Neural progenitor cell (in vitro differentiated cells): Measurements from ENCODE around the gene FADS1. TPM values are rescaled to one million over a fixed set of nuclear protein-coding genes. Genes with fewer than 3 reads are reported as not detected.

Experiments used
- DNase-seq: peaks from one replicate; pipeline ENCODE4 v3.0.0-alpha.2; 2016; ENCODE audit warnings: low spot score
- H2AFZ ChIP-seq: fragments of 200-600 bp; sonication (generic); replicated peaks from 2 replicates; pipeline ENCODE4 v1.6.1; 2016; ENCODE audit warnings: antibody characterized with exemption
- H3F3A ChIP-seq: fragments of 200-600 bp; sonication (generic); 2 replicates; pipeline ENCODE4 v1.6.1; 2016; ENCODE audit warnings: antibody characterized with exemption, low read depth
- H3K27ac ChIP-seq: fragments of 200-600 bp; sonication (generic); 2 replicates; pipeline ENCODE4 v1.5.1; 2016; ENCODE audit warnings: mild to moderate bottlenecking
- H3K27me3 ChIP-seq: fragments of 200-600 bp; sonication (generic); 2 replicates; pipeline ENCODE4 v1.6.1; 2016; ENCODE audit warnings: mild to moderate bottlenecking, moderate library complexity
- H3K36me3 ChIP-seq: fragments of 200-600 bp; sonication (generic); 2 replicates; pipeline ENCODE4 v1.5.1; 2016
- H3K4me1 ChIP-seq: fragments of 200-600 bp; sonication (generic); 2 replicates; pipeline ENCODE4 v1.6.1; 2016; ENCODE audit warnings: mixed run types
- H3K4me2 ChIP-seq: fragments of 200-600 bp; sonication (generic); 2 replicates; pipeline ENCODE4 v1.6.1; 2016
- H3K4me3 ChIP-seq: fragments of 200-600 bp; sonication (generic); 2 replicates; pipeline ENCODE4 v1.5.1; 2016
- H3K79me2 ChIP-seq: fragments of 200-600 bp; sonication (generic); 2 replicates; pipeline ENCODE4 v1.6.1; 2016; ENCODE audit warnings: low read depth
- H3K9ac ChIP-seq: fragments of 200-600 bp; sonication (generic); 2 replicates; pipeline ENCODE4 v1.6.1; 2016
- H3K9me3 ChIP-seq: fragments of 200-600 bp; sonication (generic); 2 replicates; pipeline ENCODE4 v1.5.1; 2016; ENCODE audit warnings: low read depth
- H4K20me1 ChIP-seq: fragments of 200-600 bp; sonication (generic); 2 replicates; pipeline ENCODE4 v1.6.1; 2016; ENCODE audit warnings: low read depth
- H3K27ac Mint-ChIP-seq: 3 replicates; pipeline ENCODE4 v1.8.0; 2021; ENCODE audit warnings: mixed read lengths
- H3K27me3 Mint-ChIP-seq: 2 replicates; pipeline ENCODE4 v1.8.0; 2022; ENCODE audit warnings: low read depth, mild to moderate bottlenecking, inconsistent platforms, moderate library complexity, mixed read lengths; ENCODE audit not compliant: insufficient read depth
- H3K36me3 Mint-ChIP-seq: 3 replicates; pipeline ENCODE4 v1.8.0; 2021; ENCODE audit warnings: mixed read lengths
- H3K4me1 Mint-ChIP-seq: 3 replicates; pipeline ENCODE4 v1.8.0; 2021; ENCODE audit warnings: mixed read lengths
- H3K4me3 Mint-ChIP-seq: 3 replicates; pipeline ENCODE4 v1.8.0; 2021; ENCODE audit warnings: mild to moderate bottlenecking, moderate library complexity, mixed read lengths
- H3K9me3 Mint-ChIP-seq: 3 replicates; pipeline ENCODE4 v1.8.0; 2020; ENCODE audit warnings: mixed read lengths
- EZH2 ChIP-seq: fragments of 200-600 bp; sonication (generic); IDR thresholded peaks from 2 replicates; pipeline ENCODE4 v1.6.1; 2017; ENCODE audit warnings: antibody characterized with exemption, mild to moderate bottlenecking, moderate library complexity
- EZH2phosphoT487 ChIP-seq: fragments of 200-600 bp; sonication (generic); IDR thresholded peaks from 2 replicates; pipeline ENCODE4 v1.6.1; 2017; ENCODE audit warnings: antibody characterized with exemption
- total RNA-seq: library from RNA; depleted of rRNA; stranded (reverse); fragments of >200 nt; gene quantifications from 2 replicates; pipeline ENCODE4 v1.2.3, GENCODE V29; 2015; ENCODE audit warnings: low replicate concordance
- TF ChIP-seq, protein P1 (sequence below): fragments of 200-600 bp; sonication (generic); IDR thresholded peaks from 2 replicates; pipeline ENCODE4 v1.5.1; 2017; ENCODE audit warnings: antibody characterized with exemption, mild to moderate bottlenecking

Gene FADS1
- total RNA-seq, 1 donor from 2014 or later, result 163 TPM

DNA sequence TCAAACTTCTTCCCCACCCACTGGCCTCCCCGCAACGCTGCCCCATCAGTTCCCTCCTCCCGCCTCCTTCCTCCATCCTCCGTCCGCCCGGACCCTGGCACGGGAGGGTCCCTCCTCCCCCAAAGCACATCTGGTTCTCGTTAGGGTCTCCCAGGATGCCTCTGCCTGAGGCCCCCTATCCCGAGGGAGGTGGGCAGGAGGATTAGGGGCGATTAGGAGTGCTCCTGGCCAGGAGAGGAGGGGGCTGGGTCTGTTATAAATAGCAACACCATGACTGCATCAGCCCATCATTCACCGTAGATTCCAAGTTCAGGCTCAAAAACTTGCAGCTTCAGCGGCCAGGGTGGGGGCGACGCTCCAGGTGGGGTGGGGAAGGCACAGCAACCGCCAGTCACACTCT lies 54.0 kb downstream of the FADS1 start:
- DNase-seq, result no peak
- TF ChIP-seq EZH2 (no peak), EZH2phosphoT487 (no peak)
- TF ChIP-seq, protein P1, sequence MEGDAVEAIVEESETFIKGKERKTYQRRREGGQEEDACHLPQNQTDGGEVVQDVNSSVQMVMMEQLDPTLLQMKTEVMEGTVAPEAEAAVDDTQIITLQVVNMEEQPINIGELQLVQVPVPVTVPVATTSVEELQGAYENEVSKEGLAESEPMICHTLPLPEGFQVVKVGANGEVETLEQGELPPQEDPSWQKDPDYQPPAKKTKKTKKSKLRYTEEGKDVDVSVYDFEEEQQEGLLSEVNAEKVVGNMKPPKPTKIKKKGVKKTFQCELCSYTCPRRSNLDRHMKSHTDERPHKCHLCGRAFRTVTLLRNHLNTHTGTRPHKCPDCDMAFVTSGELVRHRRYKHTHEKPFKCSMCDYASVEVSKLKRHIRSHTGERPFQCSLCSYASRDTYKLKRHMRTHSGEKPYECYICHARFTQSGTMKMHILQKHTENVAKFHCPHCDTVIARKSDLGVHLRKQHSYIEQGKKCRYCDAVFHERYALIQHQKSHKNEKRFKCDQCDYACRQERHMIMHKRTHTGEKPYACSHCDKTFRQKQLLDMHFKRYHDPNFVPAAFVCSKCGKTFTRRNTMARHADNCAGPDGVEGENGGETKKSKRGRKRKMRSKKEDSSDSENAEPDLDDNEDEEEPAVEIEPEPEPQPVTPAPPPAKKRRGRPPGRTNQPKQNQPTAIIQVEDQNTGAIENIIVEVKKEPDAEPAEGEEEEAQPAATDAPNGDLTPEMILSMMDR, result no peak
- Histone ChIP-seq H3K4me3 (no peak overlapping the region), H2AFZ (no peak overlapping the region), H3K4me2 (no peak overlapping the region), H4K20me1 (no peaks in the 10 kb centered on the region), H3K79me2 (no peaks in the 10 kb centered on the region), H3K4me1 (peaks cover 19% of the 10 kb centered on the region), H3F3A (peaks cover 2% of the 10 kb centered on the region), H3K27me3 (no peaks in the 10 kb centered on the region), H3K27ac (no peak overlapping the region), H3K9me3 (no peaks in the 10 kb centered on the region), H3K9ac (no peak overlapping the region), H3K36me3 (no peaks in the 10 kb centered on the region)
- Mint-ChIP-seq H3K27me3 (peaks cover 10% of the 10 kb centered on the region), H3K4me3 (no peak overlapping the region), H3K27ac (no peak overlapping the region), H3K4me1 (peaks cover 16% of the 10 kb centered on the region), H3K9me3 (no peaks in the 10 kb centered on the region), H3K36me3 (no peaks in the 10 kb centered on the region)

DNA sequence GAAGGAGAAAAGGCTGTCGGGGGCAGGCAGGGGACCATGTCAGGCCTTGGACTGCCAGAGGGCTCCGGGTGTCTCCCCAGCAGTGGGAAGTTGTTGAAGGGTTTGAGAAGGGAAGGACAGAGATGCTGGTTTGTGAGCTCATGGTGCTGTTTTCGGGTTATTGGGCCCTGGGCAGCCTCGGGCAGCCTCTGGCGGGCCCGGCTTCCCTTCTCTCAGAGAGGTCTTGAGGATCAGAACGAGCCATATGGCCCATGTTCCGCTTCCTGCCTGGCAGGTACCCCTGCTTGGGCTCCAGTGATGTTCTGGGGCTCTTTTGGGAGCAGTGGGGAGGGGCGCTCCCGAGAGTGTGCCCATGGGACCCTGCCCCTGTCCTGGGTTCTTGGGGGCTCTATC lies 54.6 kb downstream of the FADS1 start:
- no peaks in the 10 kb centered on the region for H3K27me3 ChIP-seq
- no peaks in the 10 kb centered on the region for H3K79me2 ChIP-seq
- Mint-ChIP-seq H3K36me3 (no peaks in the 10 kb centered on the region), H3K27ac (no peak overlapping the region), H3K4me3 (no peak overlapping the region), H3K4me1 (peaks cover 16% of the 10 kb centered on the region), H3K27me3 (peaks cover 9% of the 10 kb centered on the region), H3K9me3 (no peaks in the 10 kb centered on the region)
- no peaks in the 10 kb centered on the region for H3K9me3 ChIP-seq
- no peak overlapping the region for H3K4me3 ChIP-seq
- DNase-seq, result no peak
- no peaks in the 10 kb centered on the region for H4K20me1 ChIP-seq
- H3F3A ChIP-seq, result peaks cover 2% of the 10 kb centered on the region
- H3K27ac ChIP-seq, result no peak overlapping the region
- H3K9ac ChIP-seq, result no peak overlapping the region
- no peak overlapping the region for H3K4me2 ChIP-seq
- peaks cover 19% of the 10 kb centered on the region for H3K4me1 ChIP-seq
- TF ChIP-seq EZH2 (no peak), EZH2phosphoT487 (no peak)
- TF ChIP-seq, protein P1, result no peak
- no peak overlapping the region for H2AFZ ChIP-seq
- no peaks in the 10 kb centered on the region for H3K36me3 ChIP-seq

DNA sequence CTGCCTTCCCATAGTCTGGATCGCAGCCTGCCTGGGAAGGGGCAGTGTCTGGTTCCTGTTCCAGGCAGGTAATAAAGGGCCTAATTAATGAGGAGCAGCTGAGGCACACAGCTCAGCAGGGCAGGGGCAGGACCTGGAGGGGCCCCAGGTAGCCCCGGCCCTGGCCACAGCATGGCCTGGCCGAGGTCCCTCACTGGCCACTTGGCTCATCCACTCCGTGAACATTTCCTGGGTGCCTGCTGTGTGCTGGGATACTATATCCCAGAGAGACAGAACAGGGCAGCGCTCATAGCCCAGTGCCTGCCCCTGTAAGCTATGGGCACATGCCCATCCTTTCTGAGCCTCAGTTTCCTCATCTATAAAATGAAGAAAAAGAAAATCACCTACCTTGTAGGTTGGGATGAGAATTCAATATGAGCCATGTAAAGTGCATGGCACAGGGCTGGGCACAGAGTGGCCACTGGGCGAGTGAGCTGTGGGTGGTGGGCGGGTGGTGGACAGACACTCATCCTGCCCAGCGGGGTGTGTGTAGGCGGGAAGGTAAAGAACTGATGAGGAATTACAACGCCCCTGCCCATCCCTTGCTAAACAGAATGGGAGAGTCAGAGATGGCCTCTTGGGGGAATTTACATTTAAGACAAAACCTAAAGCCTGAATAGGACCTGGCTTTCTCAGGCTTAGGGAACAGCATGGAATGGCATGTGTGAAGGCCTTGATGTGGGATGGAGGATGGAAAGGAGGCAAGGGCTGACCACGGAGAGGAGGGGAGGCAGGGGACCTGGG lies 55.2 kb downstream of the FADS1 start:
- Histone ChIP-seq H2AFZ (no peak overlapping the region), H3F3A (peaks cover 2% of the 10 kb centered on the region), H3K4me2 (peak overlapping the region; percentile 43), H3K79me2 (no peaks in the 10 kb centered on the region), H3K27ac (no peak overlapping the region), H3K9ac (no peak overlapping the region), H3K9me3 (no peaks in the 10 kb centered on the region), H4K20me1 (no peaks in the 10 kb centered on the region), H3K36me3 (no peaks in the 10 kb centered on the region), H3K27me3 (no peaks in the 10 kb centered on the region), H3K4me3 (no peak overlapping the region), H3K4me1 (peaks cover 19% of the 10 kb centered on the region)
- Mint-ChIP-seq H3K4me3 (no peak overlapping the region), H3K27ac (peak overlapping the region; percentile 70), H3K4me1 (peaks cover 16% of the 10 kb centered on the region), H3K36me3 (no peaks in the 10 kb centered on the region), H3K27me3 (peaks cover 9% of the 10 kb centered on the region), H3K9me3 (no peaks in the 10 kb centered on the region)
- TF ChIP-seq EZH2phosphoT487, result no peak
- TF ChIP-seq, protein P1, result no peak
- TF ChIP-seq EZH2, result no peak
- DNase-seq, result no peak
